SK-N-SH treated with all-trans-retinoic acid at 6 μM for 48 hours (cell line): Measurements from ENCODE around the gene CACNA1I.

ENCODE experiments used
- ATAC-seq: fragments of 200-7000 bp; cut with Tn5 transposase; 3 replicates; pipeline ENCODE4 v1.9.1; 2020; ENCODE audit warnings: mild to moderate bottlenecking, moderate library complexity
- ARNTL ChIP-seq: fragments of 450-650 bp; formaldehyde crosslinking; IDR thresholded peaks from 2 replicates; pipeline ENCODE4 v1.5.0; 2020; ENCODE audit warnings: low read depth, mild to moderate bottlenecking, moderate library complexity, borderline replicate concordance
- BACH2 ChIP-seq: fragments of 250-450 bp; sonication (Bioruptor Pico); IDR thresholded peaks from 2 replicates; pipeline ENCODE4 v1.9.0; 2021; ENCODE audit warnings: mild to moderate bottlenecking, borderline replicate concordance
- CSDC2 ChIP-seq: fragments of 250-450 bp; sonication (Bioruptor Pico); IDR thresholded peaks from 2 replicates; pipeline ENCODE4 v1.5.0; 2020; ENCODE audit warnings: mild to moderate bottlenecking, moderate library complexity
- GLIS3 ChIP-seq: fragments of 250-450 bp; sonication (Bioruptor Pico); IDR thresholded peaks from 2 replicates; pipeline ENCODE4 v1.5.0; 2020; ENCODE audit warnings: mild to moderate bottlenecking, moderate library complexity
- ISL1 ChIP-seq: fragments of 250-450 bp; sonication (Bioruptor Pico); IDR thresholded peaks from 2 replicates; pipeline ENCODE4 v2.1.2; 2022; ENCODE audit warnings: mild to moderate bottlenecking, moderate library complexity
- OSR1 ChIP-seq: fragments of 250-450 bp; sonication (Bioruptor Pico); IDR thresholded peaks from 2 replicates; pipeline ENCODE4 v1.8.0; 2022; ENCODE audit warnings: moderate library complexity, mild to moderate bottlenecking, inconsistent platforms
- PPARA ChIP-seq: fragments of 250-450 bp; sonication (Bioruptor Pico); IDR thresholded peaks from 2 replicates; pipeline ENCODE4 v1.5.0; 2020; ENCODE audit warnings: mild to moderate bottlenecking, borderline replicate concordance
- RARB ChIP-seq: fragments of 250-450 bp; sonication (Bioruptor Pico); IDR thresholded peaks from 2 replicates; pipeline ENCODE4 v1.8.0; 2021; ENCODE audit warnings: mild to moderate bottlenecking, moderate library complexity
- SNAI2 ChIP-seq: fragments of 250-450 bp; sonication (Bioruptor Pico); IDR thresholded peaks from 2 replicates; pipeline ENCODE4 v1.5.0; 2020; ENCODE audit warnings: mild to moderate bottlenecking, moderate library complexity
- TCF4 ChIP-seq: fragments of 250-450 bp; sonication (Bioruptor Pico); IDR thresholded peaks from 2 replicates; pipeline ENCODE4 v1.8.0; 2021; ENCODE audit warnings: mild to moderate bottlenecking, moderate library complexity, borderline replicate concordance
- TOX ChIP-seq: fragments of 250-450 bp; sonication (Bioruptor Pico); IDR thresholded peaks from 2 replicates; pipeline ENCODE4 v1.8.0; 2021; ENCODE audit warnings: mild to moderate bottlenecking, moderate library complexity, borderline replicate concordance
- ZC3H10 ChIP-seq: fragments of 250-450 bp; sonication (Bioruptor Pico); IDR thresholded peaks from 2 replicates; pipeline ENCODE4 v1.5.1; 2021; ENCODE audit warnings: mild to moderate bottlenecking, moderate library complexity
- ZFP3 ChIP-seq: fragments of 250-450 bp; sonication (Bioruptor Pico); IDR thresholded peaks from 2 replicates; pipeline ENCODE4 v1.5.0; 2020; ENCODE audit warnings: mild to moderate bottlenecking, moderate library complexity
- ZFP30 ChIP-seq: fragments of 450-650 bp; formaldehyde crosslinking; IDR thresholded peaks from 2 replicates; pipeline ENCODE4 v1.5.0; 2022; ENCODE audit warnings: mild to moderate bottlenecking, moderate library complexity
- ZNF565 ChIP-seq: fragments of 450-650 bp; formaldehyde crosslinking; conservative IDR thresholded peaks from 2 replicates; pipeline ENCODE4 v1.5.0; 2020; ENCODE audit warnings: low read depth, mild to moderate bottlenecking, moderate library complexity
- ZNF70 ChIP-seq: fragments of 450-650 bp; formaldehyde crosslinking; IDR thresholded peaks from 2 replicates; pipeline ENCODE4 v1.5.0; 2020; ENCODE audit warnings: mild to moderate bottlenecking, moderate library complexity
- ZNF8 ChIP-seq: fragments of 450-650 bp; formaldehyde crosslinking; IDR thresholded peaks from 2 replicates; pipeline ENCODE4 v1.5.0; 2020; ENCODE audit warnings: mild to moderate bottlenecking, moderate library complexity
- TF ChIP-seq, protein P1 (sequence below): fragments of 250-450 bp; sonication (Bioruptor Pico); IDR thresholded peaks from 2 replicates; pipeline ENCODE4 v1.5.0; 2020; ENCODE audit warnings: mild to moderate bottlenecking, moderate library complexity
- TF ChIP-seq, protein P2 (sequence below): fragments of 250-450 bp; sonication (Bioruptor Pico); IDR thresholded peaks from 2 replicates; pipeline ENCODE4 v1.8.0; 2021; ENCODE audit warnings: low read depth, mild to moderate bottlenecking, moderate library complexity, borderline replicate concordance
- TF ChIP-seq, protein P3 (sequence below): fragments of 250-450 bp; sonication (Bioruptor Pico); IDR thresholded peaks from 2 replicates; pipeline ENCODE4 v1.8.0; 2020; ENCODE audit warnings: mild to moderate bottlenecking, moderate library complexity, borderline replicate concordance
- TF ChIP-seq, protein P4 (sequence below): fragments of 250-450 bp; sonication (Bioruptor Pico); IDR thresholded peaks from 2 replicates; pipeline ENCODE4 v1.5.1; 2020; ENCODE audit warnings: low read depth, mild to moderate bottlenecking, moderate library complexity

Gene CACNA1I

DNA sequence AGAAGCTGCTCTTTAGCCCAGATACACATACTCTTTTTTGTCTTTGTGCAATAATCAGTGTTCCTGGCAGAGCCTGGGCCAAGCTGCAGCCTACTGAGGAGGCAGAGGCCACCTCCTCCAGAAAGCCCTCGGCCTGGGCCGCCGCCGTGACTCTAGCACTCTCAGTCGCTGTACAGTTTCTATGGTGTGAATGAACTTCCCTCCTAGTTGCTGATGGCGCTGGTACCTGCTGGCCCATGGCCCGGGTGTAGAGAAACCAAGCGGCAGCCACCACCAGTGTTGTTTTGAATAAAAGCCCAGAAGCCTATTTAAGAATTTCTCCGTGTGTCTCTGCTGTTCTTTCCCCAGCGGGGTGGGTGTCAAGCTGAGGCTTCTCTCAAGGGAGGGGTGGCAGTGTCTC lies 118.9 kb downstream of the CACNA1I start (continued):
- TF ChIP-seq, protein P1, sequence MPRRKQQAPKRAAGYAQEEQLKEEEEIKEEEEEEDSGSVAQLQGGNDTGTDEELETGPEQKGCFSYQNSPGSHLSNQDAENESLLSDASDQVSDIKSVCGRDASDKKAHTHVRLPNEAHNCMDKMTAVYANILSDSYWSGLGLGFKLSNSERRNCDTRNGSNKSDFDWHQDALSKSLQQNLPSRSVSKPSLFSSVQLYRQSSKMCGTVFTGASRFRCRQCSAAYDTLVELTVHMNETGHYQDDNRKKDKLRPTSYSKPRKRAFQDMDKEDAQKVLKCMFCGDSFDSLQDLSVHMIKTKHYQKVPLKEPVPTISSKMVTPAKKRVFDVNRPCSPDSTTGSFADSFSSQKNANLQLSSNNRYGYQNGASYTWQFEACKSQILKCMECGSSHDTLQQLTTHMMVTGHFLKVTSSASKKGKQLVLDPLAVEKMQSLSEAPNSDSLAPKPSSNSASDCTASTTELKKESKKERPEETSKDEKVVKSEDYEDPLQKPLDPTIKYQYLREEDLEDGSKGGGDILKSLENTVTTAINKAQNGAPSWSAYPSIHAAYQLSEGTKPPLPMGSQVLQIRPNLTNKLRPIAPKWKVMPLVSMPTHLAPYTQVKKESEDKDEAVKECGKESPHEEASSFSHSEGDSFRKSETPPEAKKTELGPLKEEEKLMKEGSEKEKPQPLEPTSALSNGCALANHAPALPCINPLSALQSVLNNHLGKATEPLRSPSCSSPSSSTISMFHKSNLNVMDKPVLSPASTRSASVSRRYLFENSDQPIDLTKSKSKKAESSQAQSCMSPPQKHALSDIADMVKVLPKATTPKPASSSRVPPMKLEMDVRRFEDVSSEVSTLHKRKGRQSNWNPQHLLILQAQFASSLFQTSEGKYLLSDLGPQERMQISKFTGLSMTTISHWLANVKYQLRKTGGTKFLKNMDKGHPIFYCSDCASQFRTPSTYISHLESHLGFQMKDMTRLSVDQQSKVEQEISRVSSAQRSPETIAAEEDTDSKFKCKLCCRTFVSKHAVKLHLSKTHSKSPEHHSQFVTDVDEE (CRISPR knock-in tag), result no peak
- no peak for TF ChIP-seq RARB (CRISPR knock-in tag)
- no peak for TF ChIP-seq OSR1
- TF ChIP-seq ZNF565 (CRISPR knock-in tag), result no peak
- TF ChIP-seq GLIS3 (CRISPR knock-in tag), result no peak

DNA sequence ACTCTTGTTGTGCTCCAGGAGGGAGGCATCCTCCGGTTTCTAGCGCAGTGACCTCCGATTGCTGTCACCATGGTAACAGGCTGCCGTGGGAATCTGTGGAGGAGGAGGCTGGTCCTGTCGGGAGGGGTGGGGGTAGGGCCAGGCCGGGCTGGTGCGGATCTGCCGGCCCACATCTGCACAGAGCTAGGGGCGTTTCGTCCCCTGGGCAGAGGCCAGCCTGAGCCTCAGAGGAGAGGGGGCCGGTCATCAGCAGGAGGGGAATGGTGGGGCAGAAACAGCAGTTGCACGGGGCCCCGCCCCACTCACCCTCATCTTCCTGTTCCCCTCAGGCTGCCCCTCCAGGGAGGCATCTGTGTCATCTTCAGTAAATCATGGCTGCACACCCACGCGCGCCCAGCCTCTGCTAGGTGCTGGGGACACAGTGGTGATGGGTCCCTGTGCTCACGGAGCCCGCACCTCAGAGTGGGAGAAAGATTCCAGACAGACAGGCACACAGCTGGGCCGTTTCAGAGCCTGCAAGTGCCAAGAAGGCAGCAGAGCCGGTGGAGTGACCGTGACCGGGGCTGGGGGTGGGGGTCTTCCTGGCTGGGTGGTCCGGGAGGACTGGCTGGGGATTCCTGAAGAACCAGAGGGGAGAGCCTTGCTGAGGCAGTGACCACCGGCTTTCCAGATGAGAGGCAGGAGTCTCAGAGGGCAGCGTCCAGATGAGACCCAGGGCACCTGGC lies 120.5 kb downstream of the CACNA1I start:
- TF ChIP-seq CSDC2 (no peak), RARB (CRISPR knock-in tag) (no peak), ZFP3 (CRISPR knock-in tag) (no peak), ZNF70 (CRISPR knock-in tag) (no peak), OSR1 (no peak), GLIS3 (CRISPR knock-in tag) (no peak), ARNTL (CRISPR knock-in tag) (no peak), SNAI2 (CRISPR knock-in tag) (no peak), BACH2 (CRISPR knock-in tag) (no peak), ZC3H10 (CRISPR knock-in tag) (no peak), ZFP30 (CRISPR knock-in tag) (no peak)
- TF ChIP-seq, protein P2, sequence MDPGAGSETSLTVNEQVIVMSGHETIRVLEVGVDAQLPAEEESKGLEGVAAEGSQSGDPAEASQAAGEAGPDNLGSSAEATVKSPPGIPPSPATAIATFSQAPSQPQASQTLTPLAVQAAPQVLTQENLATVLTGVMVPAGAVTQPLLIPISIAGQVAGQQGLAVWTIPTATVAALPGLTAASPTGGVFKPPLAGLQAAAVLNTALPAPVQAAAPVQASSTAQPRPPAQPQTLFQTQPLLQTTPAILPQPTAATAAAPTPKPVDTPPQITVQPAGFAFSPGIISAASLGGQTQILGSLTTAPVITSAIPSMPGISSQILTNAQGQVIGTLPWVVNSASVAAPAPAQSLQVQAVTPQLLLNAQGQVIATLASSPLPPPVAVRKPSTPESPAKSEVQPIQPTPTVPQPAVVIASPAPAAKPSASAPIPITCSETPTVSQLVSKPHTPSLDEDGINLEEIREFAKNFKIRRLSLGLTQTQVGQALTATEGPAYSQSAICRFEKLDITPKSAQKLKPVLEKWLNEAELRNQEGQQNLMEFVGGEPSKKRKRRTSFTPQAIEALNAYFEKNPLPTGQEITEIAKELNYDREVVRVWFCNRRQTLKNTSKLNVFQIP (CRISPR knock-in tag), result no peak
- TF ChIP-seq, protein P3, sequence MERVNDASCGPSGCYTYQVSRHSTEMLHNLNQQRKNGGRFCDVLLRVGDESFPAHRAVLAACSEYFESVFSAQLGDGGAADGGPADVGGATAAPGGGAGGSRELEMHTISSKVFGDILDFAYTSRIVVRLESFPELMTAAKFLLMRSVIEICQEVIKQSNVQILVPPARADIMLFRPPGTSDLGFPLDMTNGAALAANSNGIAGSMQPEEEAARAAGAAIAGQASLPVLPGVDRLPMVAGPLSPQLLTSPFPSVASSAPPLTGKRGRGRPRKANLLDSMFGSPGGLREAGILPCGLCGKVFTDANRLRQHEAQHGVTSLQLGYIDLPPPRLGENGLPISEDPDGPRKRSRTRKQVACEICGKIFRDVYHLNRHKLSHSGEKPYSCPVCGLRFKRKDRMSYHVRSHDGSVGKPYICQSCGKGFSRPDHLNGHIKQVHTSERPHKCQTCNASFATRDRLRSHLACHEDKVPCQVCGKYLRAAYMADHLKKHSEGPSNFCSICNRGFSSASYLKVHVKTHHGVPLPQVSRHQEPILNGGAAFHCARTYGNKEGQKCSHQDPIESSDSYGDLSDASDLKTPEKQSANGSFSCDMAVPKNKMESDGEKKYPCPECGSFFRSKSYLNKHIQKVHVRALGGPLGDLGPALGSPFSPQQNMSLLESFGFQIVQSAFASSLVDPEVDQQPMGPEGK (CRISPR knock-in tag), result no peak
- TF ChIP-seq, protein P4, sequence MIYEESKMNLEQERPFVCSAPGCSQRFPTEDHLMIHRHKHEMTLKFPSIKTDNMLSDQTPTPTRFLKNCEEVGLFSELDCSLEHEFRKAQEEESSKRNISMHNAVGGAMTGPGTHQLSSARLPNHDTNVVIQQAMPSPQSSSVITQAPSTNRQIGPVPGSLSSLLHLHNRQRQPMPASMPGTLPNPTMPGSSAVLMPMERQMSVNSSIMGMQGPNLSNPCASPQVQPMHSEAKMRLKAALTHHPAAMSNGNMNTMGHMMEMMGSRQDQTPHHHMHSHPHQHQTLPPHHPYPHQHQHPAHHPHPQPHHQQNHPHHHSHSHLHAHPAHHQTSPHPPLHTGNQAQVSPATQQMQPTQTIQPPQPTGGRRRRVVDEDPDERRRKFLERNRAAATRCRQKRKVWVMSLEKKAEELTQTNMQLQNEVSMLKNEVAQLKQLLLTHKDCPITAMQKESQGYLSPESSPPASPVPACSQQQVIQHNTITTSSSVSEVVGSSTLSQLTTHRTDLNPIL (CRISPR knock-in tag), result no peak
- TF ChIP-seq, all 23 proteins: peak for 0
- ATAC-seq, result no peak

DNA sequence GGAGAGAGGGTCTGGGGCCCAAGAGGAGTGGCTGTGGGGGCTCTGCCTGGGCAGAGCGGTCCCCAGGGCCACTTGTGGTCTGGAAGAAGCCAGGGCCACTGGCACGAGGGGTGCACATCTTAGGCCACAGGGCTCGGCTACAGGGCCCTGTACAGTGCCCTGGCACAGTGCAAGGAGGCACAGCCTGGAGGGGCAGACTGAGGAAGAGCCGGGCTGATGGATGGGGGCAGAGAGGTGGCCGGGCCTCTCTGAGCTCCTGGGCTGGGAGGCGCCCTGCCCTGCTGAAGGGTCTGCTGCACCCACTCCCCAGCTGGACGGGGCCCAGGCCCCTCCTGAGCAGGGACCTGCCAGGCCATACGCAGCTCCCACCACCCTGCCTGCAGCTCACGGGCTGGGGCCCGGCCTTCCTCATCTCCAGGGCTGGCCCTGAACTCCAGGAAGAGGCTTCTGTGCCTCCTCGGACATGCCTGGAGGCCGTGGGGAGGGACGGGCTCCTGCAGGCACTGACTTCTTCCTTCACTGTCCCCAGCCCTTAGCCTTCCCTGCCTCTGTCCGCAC lies 123.5 kb downstream of the CACNA1I start:
- TF ChIP-seq TOX (no peak), OSR1 (no peak), CSDC2 (no peak), PPARA (no peak), TCF4 (CRISPR knock-in tag) (no peak), ISL1 (no peak), ZFP3 (CRISPR knock-in tag) (no peak), ZNF8 (CRISPR knock-in tag) (no peak), ZNF70 (CRISPR knock-in tag) (no peak)
- no peak for ATAC-seq
